WTC11 (cell line): ENCODE results near the gene MAP3K1. TPM values are rescaled to one million over a fixed set of nuclear protein-coding genes. Genes with fewer than 3 reads are reported as not detected.

Experiments used
- ATAC-seq: fragments of 200-7000 bp; cut with Tn5 transposase; 2 replicates; pipeline ENCODE4 v1.10.0; 2021; ENCODE audit warnings: mild to moderate bottlenecking, moderate library complexity
- CTCF ChIA-PET: fragments of 300-600 bp; sonication (Branson Sonifier 250); formaldehyde crosslinking; loops from one replicate; lab custom pipeline; 2021; ENCODE audit warnings: antibody characterized with exemption; lab: Charles Lee
- POLR2A ChIA-PET: fragments of 350-600 bp; sonication (Branson Sonifier 250); formaldehyde crosslinking; loops from one replicate; lab custom pipeline; 2021; ENCODE audit warnings: antibody characterized with exemption; lab: Charles Lee
- DNase-seq: peaks from one replicate; pipeline ENCODE4 v3.0.0; 2021; ENCODE audit warnings: low spot score
- H3K27ac Mint-ChIP-seq: 2 replicates; pipeline ENCODE4 v1.8.0; 2021; ENCODE audit warnings: mixed read lengths
- H3K27me3 Mint-ChIP-seq: 2 replicates; pipeline ENCODE4 v1.8.0; 2021; ENCODE audit warnings: low read depth, mild to moderate bottlenecking, moderate library complexity, mixed read lengths
- H3K36me3 Mint-ChIP-seq: 2 replicates; pipeline ENCODE4 v1.8.0; 2021; ENCODE audit warnings: mixed read lengths
- H3K4me1 Mint-ChIP-seq: 2 replicates; pipeline ENCODE4 v1.8.0; 2022; ENCODE audit warnings: mixed read lengths
- H3K4me3 Mint-ChIP-seq: 2 replicates; pipeline ENCODE4 v1.8.0; 2021; ENCODE audit warnings: mild to moderate bottlenecking, moderate library complexity, mixed read lengths
- H3K9me3 Mint-ChIP-seq: 2 replicates; pipeline ENCODE4 v1.8.0; 2021; ENCODE audit warnings: mixed read lengths
- ATF1 ChIP-seq: sonication (generic); formaldehyde crosslinking; IDR thresholded peaks from 2 replicates; pipeline ENCODE4 v1.8.1; 2023; ENCODE audit warnings: mild to moderate bottlenecking, moderate library complexity, missing genetic modification reagents
- CBFB ChIP-seq: sonication (generic); formaldehyde crosslinking; IDR thresholded peaks from 2 replicates; pipeline ENCODE4 v1.8.1; 2022; ENCODE audit warnings: mild to moderate bottlenecking, low read depth, missing genetic modification reagents
- CREM ChIP-seq: sonication (generic); formaldehyde crosslinking; IDR thresholded peaks from 2 replicates; pipeline ENCODE4 v1.8.1; 2022; ENCODE audit warnings: mild to moderate bottlenecking, missing genetic modification reagents, moderate library complexity
- E2F1 ChIP-seq: sonication (generic); formaldehyde crosslinking; IDR thresholded peaks from 2 replicates; pipeline ENCODE4 v1.8.0; 2022; ENCODE audit warnings: mild to moderate bottlenecking, missing genetic modification reagents
- EMX1 ChIP-seq: fragments of 250-450 bp; sonication (Bioruptor Pico); IDR thresholded peaks from 2 replicates; pipeline ENCODE4 v1.8.0; 2021; ENCODE audit warnings: mild to moderate bottlenecking
- ETV6 ChIP-seq: sonication (generic); formaldehyde crosslinking; IDR thresholded peaks from 2 replicates; pipeline ENCODE4 v1.8.1; 2022; ENCODE audit warnings: mild to moderate bottlenecking, missing genetic modification reagents
- GABPB1 ChIP-seq: sonication (generic); formaldehyde crosslinking; IDR thresholded peaks from 2 replicates; pipeline ENCODE4 v1.8.1; 2023; ENCODE audit warnings: mild to moderate bottlenecking, missing genetic modification reagents
- GRHL2 ChIP-seq: fragments of 250-450 bp; sonication (Bioruptor Pico); IDR thresholded peaks from 2 replicates; pipeline ENCODE4 v1.8.0; 2022; ENCODE audit warnings: mild to moderate bottlenecking, moderate library complexity; ENCODE audit not compliant: insufficient replicate concordance, severe bottlenecking
- HMGXB4 ChIP-seq: sonication (generic); formaldehyde crosslinking; IDR thresholded peaks from 2 replicates; pipeline ENCODE4 v1.8.1; 2023; ENCODE audit warnings: mild to moderate bottlenecking, moderate library complexity, missing genetic modification reagents
- JAZF1 ChIP-seq: fragments of 250-450 bp; sonication (Bioruptor Pico); IDR thresholded peaks from 2 replicates; pipeline ENCODE4 v1.9.0; 2021; ENCODE audit warnings: moderate library complexity, mild to moderate bottlenecking, inconsistent platforms
- MLX ChIP-seq: sonication (generic); formaldehyde crosslinking; IDR thresholded peaks from 2 replicates; pipeline ENCODE4 v1.8.1; 2023; ENCODE audit warnings: mild to moderate bottlenecking, missing genetic modification reagents, moderate library complexity
- PRDM15 ChIP-seq: sonication (generic); formaldehyde crosslinking; IDR thresholded peaks from 2 replicates; pipeline ENCODE4 v1.8.0; 2022; ENCODE audit warnings: missing genetic modification reagents
- RELA ChIP-seq: sonication (generic); formaldehyde crosslinking; IDR thresholded peaks from 2 replicates; pipeline ENCODE4 v1.8.1; 2022; ENCODE audit warnings: missing genetic modification reagents, mild to moderate bottlenecking, borderline replicate concordance
- SOX15 ChIP-seq: fragments of 250-450 bp; sonication (Bioruptor Pico); IDR thresholded peaks from 2 replicates; pipeline ENCODE4 v1.9.0; 2021; ENCODE audit warnings: mild to moderate bottlenecking
- ZNF219 ChIP-seq: sonication (generic); formaldehyde crosslinking; IDR thresholded peaks from 2 replicates; pipeline ENCODE4 v1.8.0; 2023; ENCODE audit warnings: missing genetic modification reagents, mild to moderate bottlenecking, borderline replicate concordance
- ZNF317 ChIP-seq: sonication (generic); formaldehyde crosslinking; IDR thresholded peaks from 2 replicates; pipeline ENCODE4 v1.8.1; 2023; ENCODE audit warnings: low read depth, mild to moderate bottlenecking, moderate library complexity, missing genetic modification reagents, borderline replicate concordance
- ZSCAN18 ChIP-seq: fragments of 250-450 bp; sonication (Bioruptor Pico); IDR thresholded peaks from 2 replicates; pipeline ENCODE4 v2.1.2; 2022; ENCODE audit warnings: mild to moderate bottlenecking, moderate library complexity
- total RNA-seq: library from RNA; stranded (reverse); gene quantifications from 3 replicates; pipeline ENCODE4 v1.2.3, GENCODE V29; 2021
- TF ChIP-seq, protein P1 (sequence below): sonication (generic); formaldehyde crosslinking; IDR thresholded peaks from 2 replicates; pipeline ENCODE4 v1.8.1; 2022; ENCODE audit warnings: low read depth, missing genetic modification reagents, borderline replicate concordance
- TF ChIP-seq, protein P2 (sequence below): fragments of 250-450 bp; sonication (Bioruptor Pico); IDR thresholded peaks from 2 replicates; pipeline ENCODE4 v1.9.0; 2021; ENCODE audit warnings: moderate library complexity, mild to moderate bottlenecking, inconsistent platforms, borderline replicate concordance

MAP3K1 gene
- total RNA-seq, 1 experiment from 2014 or later, result 16.3 TPM

GRCh38 chr5:56861893-56862485 lies 46.6 kb downstream of the MAP3K1 start:
- Mint-ChIP-seq H3K9me3 (no peaks in the 10 kb centered on the region), H3K36me3 (peaks cover 42% of the 10 kb centered on the region)
- POLR2A ChIA-PET, result no interaction called here

More at GRCh38 chr5:56861893-56862485, 46.6 kb downstream of the MAP3K1 start:
- DNase-seq (no peak), ATAC-seq (no peak)
- peaks cover 2% of the 10 kb centered on the region; the same call in 1 of the 2 replicates for H3K4me1 Mint-ChIP-seq
- H3K27ac Mint-ChIP-seq, result peak overlapping the region; percentile 45; the same call in 1 of the 2 replicates
- TF ChIP-seq JAZF1 (CRISPR knock-in tag) (no peak), ZNF317 (CRISPR knock-in tag) (no peak), CREM (CRISPR knock-in tag) (no peak), ETV6 (CRISPR knock-in tag) (no peak), CBFB (CRISPR knock-in tag) (no peak), ZSCAN18 (no peak), GRHL2 (CRISPR knock-in tag) (no peak), PRDM15 (CRISPR knock-in tag) (no peak), HMGXB4 (CRISPR knock-in tag) (no peak), ZNF219 (no peak), E2F1 (CRISPR knock-in tag) (no peak), ATF1 (CRISPR knock-in tag) (no peak), MLX (CRISPR knock-in tag) (no peak), SOX15 (CRISPR knock-in tag) (no peak), GABPB1 (CRISPR knock-in tag) (no peak), EMX1 (no peak), RELA (CRISPR knock-in tag) (no peak)
- TF ChIP-seq, protein P1, sequence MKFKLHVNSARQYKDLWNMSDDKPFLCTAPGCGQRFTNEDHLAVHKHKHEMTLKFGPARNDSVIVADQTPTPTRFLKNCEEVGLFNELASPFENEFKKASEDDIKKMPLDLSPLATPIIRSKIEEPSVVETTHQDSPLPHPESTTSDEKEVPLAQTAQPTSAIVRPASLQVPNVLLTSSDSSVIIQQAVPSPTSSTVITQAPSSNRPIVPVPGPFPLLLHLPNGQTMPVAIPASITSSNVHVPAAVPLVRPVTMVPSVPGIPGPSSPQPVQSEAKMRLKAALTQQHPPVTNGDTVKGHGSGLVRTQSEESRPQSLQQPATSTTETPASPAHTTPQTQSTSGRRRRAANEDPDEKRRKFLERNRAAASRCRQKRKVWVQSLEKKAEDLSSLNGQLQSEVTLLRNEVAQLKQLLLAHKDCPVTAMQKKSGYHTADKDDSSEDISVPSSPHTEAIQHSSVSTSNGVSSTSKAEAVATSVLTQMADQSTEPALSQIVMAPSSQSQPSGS (CRISPR knock-in tag), result no peak
- TF ChIP-seq, protein P2, sequence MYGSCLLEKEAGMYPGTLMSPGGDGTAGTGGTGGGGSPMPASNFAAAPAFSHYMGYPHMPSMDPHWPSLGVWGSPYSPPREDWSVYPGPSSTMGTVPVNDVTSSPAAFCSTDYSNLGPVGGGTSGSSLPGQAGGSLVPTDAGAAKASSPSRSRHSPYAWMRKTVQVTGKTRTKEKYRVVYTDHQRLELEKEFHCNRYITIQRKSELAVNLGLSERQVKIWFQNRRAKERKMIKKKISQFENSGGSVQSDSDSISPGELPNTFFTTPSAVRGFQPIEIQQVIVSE, result no peak
- no peaks in the 10 kb centered on the region for H3K27me3 Mint-ChIP-seq
- no peak overlapping the region for H3K4me3 Mint-ChIP-seq
- CTCF ChIA-PET, result interaction anchor here (1.6 kb wide), 1 partner anchor 35 kb away, joined by 3 read pairs; no protein-coding TSS in a partner anchor
